Common myeloid progenitor, CD34-positive (primary cell): Measurements from ENCODE around the gene DOCK8.
A peak's percentile ranks its signal among the peaks of the same experiment; 100 is the strongest.
"Not testable (repeated sequence)": the region's sequence is repeated elsewhere in the genome, so short reads cannot be mapped to it uniquely, and the experiment has no call there.

ENCODE experiments used
- CTCF ChIA-PET: fragments of 350-600 bp; sonication (Branson Sonifier 250); formaldehyde crosslinking; loops from one replicate; lab custom pipeline; 2021; ENCODE audit warnings: antibody characterized with exemption; lab: Charles Lee
- POLR2A ChIA-PET: fragments of 350-600 bp; sonication (Branson Sonifier 250); formaldehyde crosslinking; loops from one replicate; lab custom pipeline; 2021; ENCODE audit warnings: antibody characterized with exemption; lab: Charles Lee
- DNase-seq, 3 donors: peaks; one replicate each; pipeline versions ENCODE4 v3.0.0 to v3.0.0-alpha.2; 2013
- H3K27ac ChIP-seq, 2 experiments: 1 replicate in 1 of 2; 2 replicates in 1 of 2; pipeline ENCODE4 v1.7.0; 2013; ENCODE audit warnings: inconsistent platforms in 2 of 2, low read length in 2 of 2, mild to moderate bottlenecking in 2 of 2, low read depth in 1 of 2, moderate library complexity in 1 of 2; ENCODE audit not compliant: severe bottlenecking in 2 of 2, insufficient read depth in 1 of 2, poor library complexity in 1 of 2
- H3K27me3 ChIP-seq, 5 experiments: replicated peaks in 2 of 5; 1 replicate in 3 of 5; 2 replicates in 2 of 5; pipeline versions ENCODE4 v1.6.1 to v1.7.0; 2013; ENCODE audit warnings: low read length in 4 of 5, mild to moderate bottlenecking in 2 of 5, moderate library complexity in 2 of 5, inconsistent platforms in 1 of 5; ENCODE audit not compliant: insufficient read depth in 5 of 5, control insufficient read depth in 4 of 5
- H3K36me3 ChIP-seq, 4 experiments: 1 replicate in 2 of 4; 2 replicates in 2 of 4; pipeline versions ENCODE4 v1.6.1 to v1.7.0; 2013; ENCODE audit warnings: low read length in 3 of 4, control low read depth in 1 of 4, mild to moderate bottlenecking in 1 of 4; ENCODE audit not compliant: control insufficient read depth in 4 of 4, insufficient read depth in 4 of 4
- H3K4me1 ChIP-seq, 4 experiments: 1 replicate in 3 of 4; 2 replicates in 1 of 4; pipeline versions ENCODE4 v1.6.1 to v1.7.1; 2013; ENCODE audit warnings: low read length in 3 of 4, mild to moderate bottlenecking in 3 of 4, control low read depth in 1 of 4, inconsistent platforms in 1 of 4, moderate library complexity in 1 of 4; ENCODE audit not compliant: control insufficient read depth in 4 of 4, insufficient read depth in 4 of 4; ENCODE audit errors: control extremely low read depth in 1 of 4
- H3K4me3 ChIP-seq, 7 experiments: 1 replicate in 4 of 7; 2 replicates in 3 of 7; pipeline versions ENCODE4 v1.5.1 to v1.7.0; 2013; ENCODE audit warnings: mild to moderate bottlenecking in 7 of 7, low read length in 6 of 7, moderate library complexity in 6 of 7, inconsistent platforms in 2 of 7, low read depth in 2 of 7, control low read depth in 1 of 7; ENCODE audit not compliant: insufficient read depth in 4 of 7, control insufficient read depth in 1 of 7; ENCODE audit errors: extremely low read depth in 1 of 7
- H3K9me3 ChIP-seq, 5 experiments: 1 replicate in 4 of 5; 2 replicates in 1 of 5; pipeline versions ENCODE4 v1.6.1 to v1.7.1; 2013; ENCODE audit warnings: low read length in 4 of 5, mild to moderate bottlenecking in 2 of 5, inconsistent platforms in 1 of 5, low read depth in 1 of 5, moderate library complexity in 1 of 5; ENCODE audit not compliant: control insufficient read depth in 4 of 5, insufficient read depth in 2 of 5; ENCODE audit errors: control extremely low read depth in 1 of 5
- WGBS: methylation state at CpG from one replicate; pipeline ENCODE4 v1.1.5; 2013; ENCODE audit not compliant: insufficient coverage; 5-methylcytosine and 5-hydroxymethylcytosine counted together

Gene DOCK8

DNA sequence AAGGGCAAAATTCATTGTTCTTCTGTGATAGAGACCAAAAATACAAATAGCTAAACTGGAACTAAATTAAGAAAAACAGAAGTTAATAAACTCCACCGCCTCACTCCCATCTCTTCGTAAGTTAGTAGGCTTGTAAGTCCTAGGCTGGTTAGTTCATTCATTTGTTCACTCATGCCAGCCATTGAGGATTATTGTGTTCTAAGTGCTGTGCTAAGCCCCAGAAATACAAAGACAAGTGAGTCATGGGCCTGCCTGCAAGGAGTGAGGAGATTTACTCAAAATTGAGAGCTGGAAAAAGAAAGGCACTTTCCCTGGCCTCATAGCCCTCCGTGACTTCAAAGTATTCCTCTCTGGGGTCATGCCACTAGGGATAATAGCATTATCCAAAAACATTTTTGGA is 8.5 kb downstream of the DOCK8 start:
- POLR2A ChIA-PET, result no interaction called here
- CTCF ChIA-PET, result interaction anchor here (0.8 to 1.5 kb wide), 3 partner anchors 8 to 54 kb away, joined by 3 to 8 read pairs (median 5); partner anchors contain the start of gene DOCK8
- no peaks in the 10 kb centered on the region for H3K27me3 ChIP-seq
- peak in 2 of 3 donors; percentile 29 to 47 for DNase-seq
- H3K4me3 ChIP-seq, result peak overlapping the region in 3 of 7 experiments; percentile 10 to 24 (median 21)
- WGBS, result no CpG with 5 or more reads among the region's 3 CpGs
- H3K36me3 ChIP-seq, result no peaks in the 10 kb centered on the region
- H3K9me3 ChIP-seq, result no peaks in the 10 kb centered on the region
- peaks cover 31 to 64% (median 41%) of the 10 kb centered on the region in 4 experiments for H3K4me1 ChIP-seq
- H3K27ac ChIP-seq, result no peak overlapping the region

DNA sequence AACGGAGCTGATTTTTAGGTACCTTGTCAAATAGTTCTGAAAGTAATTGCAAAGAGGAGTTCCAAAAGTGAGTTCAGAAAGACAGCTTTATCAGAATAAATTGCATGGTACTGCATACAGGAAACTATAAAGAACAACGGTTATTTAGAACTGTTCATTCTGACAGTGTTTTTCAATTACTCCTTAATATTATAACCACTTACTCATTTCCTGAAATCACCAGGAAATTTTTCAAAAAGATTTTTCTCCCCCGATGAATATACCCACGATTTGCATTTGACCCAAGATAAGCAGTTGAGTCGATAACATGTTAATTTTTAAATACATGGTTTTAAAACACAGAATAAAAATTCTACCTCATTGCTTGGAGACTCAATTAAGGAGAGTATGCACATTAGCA is 9.4 kb downstream of the DOCK8 start:
- ChIA-PET POLR2A (no interaction called here), CTCF (interaction anchor here (1.1 to 1.5 kb wide), 2 partner anchors 9 to 53 kb away, joined by 5 to 8 read pairs; partner anchors contain the start of gene DOCK8)
- 20% methylated on average over 1 of the region's 5 CpGs for WGBS
- peak overlapping the region in 3 of 7 experiments; percentile 43 to 55 (median 55) for H3K4me3 ChIP-seq
- peak in 1 of 3 donors; percentile 46 for DNase-seq
- peaks cover 0 to 5% (median 4%) of the 10 kb centered on the region in 5 experiments for H3K9me3 ChIP-seq
- peaks cover 31 to 64% (median 41%) of the 10 kb centered on the region in 4 experiments for H3K4me1 ChIP-seq
- no peaks in the 10 kb centered on the region for H3K27me3 ChIP-seq
- H3K36me3 ChIP-seq, result no peaks in the 10 kb centered on the region
- H3K27ac ChIP-seq, result peak overlapping the region in 1 of 2 experiments; percentile 73

DNA sequence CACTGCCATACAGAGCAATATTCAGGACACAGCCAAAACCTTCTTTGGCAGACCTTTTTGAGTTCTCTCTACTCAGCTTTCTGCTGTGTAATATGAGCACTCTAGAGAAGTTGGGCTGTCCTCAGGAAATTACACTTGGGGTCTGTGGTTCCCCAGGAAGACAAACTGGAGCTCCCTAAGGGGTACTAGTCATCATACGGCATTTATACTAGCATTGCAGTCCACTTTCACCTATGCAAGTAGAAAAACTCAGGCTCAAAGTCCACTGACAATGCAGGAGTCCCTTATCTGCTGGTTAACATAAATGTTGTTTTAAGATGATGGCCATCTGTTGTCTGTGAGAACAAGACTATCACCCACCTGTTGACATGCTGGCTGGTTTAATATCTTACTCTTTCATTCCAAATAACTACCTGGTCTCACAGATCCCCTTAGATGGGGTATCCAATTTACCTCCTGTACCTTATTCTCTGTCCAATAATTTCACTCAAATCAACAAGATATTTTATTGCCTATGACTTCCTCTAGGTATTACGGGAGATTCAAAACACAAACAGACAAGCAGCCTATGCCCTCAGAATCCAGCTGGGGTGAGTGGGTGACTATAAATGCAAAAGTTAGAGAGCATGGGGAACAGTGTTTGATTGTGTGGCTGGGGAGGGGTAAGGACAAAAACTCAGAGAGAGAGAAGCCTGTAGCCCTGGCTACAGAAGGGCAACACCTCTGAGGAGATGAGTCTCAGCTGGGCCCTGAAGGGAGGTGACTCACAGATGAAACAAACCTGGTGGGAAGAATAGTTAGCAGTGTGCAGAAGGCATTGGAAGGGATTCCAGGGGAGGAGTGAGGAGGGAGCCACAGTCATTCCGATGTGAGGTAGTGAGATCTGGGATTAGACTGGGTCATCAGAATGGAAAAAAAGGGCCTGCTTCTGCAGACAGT is 10.2 kb downstream of the DOCK8 start:
- Histone ChIP-seq H3K27ac (peak overlapping the region in 1 of 2 experiments; percentile 73), H3K27me3 (no peaks in the 10 kb centered on the region), H3K9me3 (peaks cover 0 to 5% (median 4%) of the 10 kb centered on the region in 5 experiments), H3K4me1 (peaks cover 31 to 57% (median 40%) of the 10 kb centered on the region in 4 experiments), H3K4me3 (peak overlapping the region in 4 of 7 experiments; percentile 7 to 55 (median 49)), H3K36me3 (no peaks in the 10 kb centered on the region)
- DNase-seq, result peak; percentile 46 to 82 (median 76)
- 50% methylated on average over 2 of the region's 3 CpGs for WGBS
- CTCF ChIA-PET, result interaction anchor here (1.1 to 1.9 kb wide), 2 partner anchors 10 kb away, joined by 5 to 8 read pairs; partner anchors contain the start of gene DOCK8
- POLR2A ChIA-PET, result no interaction called here

DNA sequence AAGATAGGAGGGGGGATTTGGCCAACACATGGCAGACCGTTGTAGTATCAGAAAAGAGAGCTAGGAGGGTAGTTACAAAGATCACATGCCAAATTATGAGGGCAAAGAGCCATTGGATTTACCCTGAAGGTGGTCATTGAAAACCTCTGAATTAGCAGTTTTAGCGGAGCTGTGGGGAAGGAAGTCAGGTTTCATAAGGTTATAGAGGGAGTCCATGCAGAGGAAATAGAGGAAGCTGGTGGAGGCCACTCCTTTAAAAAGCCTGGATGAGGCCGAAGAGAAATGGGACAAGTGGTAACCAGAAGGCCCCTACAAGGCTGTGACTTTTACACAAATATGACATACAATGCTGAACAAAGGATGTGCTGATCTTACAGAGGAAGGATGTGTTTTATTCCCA is 13.2 kb downstream of the DOCK8 start:
- Histone ChIP-seq H3K9me3 (peaks cover 0 to 5% (median 4%) of the 10 kb centered on the region in 5 experiments), H3K27ac (no peak overlapping the region), H3K36me3 (no peaks in the 10 kb centered on the region), H3K4me3 (no peak overlapping the region), H3K4me1 (peaks cover 20 to 37% (median 28%) of the 10 kb centered on the region in 4 experiments), H3K27me3 (no peaks in the 10 kb centered on the region)
- ChIA-PET POLR2A (no interaction called here), CTCF (interaction anchor here (0.8 to 1.0 kb wide), 3 partner anchors 8 to 19 kb away, joined by 3 to 4 read pairs (median 3); partner anchors contain the start of gene DOCK8)
- 21% methylated on average over 3 of the region's 3 CpGs for WGBS
- peak in 2 of 3 donors; percentile 43 to 60 for DNase-seq

DNA sequence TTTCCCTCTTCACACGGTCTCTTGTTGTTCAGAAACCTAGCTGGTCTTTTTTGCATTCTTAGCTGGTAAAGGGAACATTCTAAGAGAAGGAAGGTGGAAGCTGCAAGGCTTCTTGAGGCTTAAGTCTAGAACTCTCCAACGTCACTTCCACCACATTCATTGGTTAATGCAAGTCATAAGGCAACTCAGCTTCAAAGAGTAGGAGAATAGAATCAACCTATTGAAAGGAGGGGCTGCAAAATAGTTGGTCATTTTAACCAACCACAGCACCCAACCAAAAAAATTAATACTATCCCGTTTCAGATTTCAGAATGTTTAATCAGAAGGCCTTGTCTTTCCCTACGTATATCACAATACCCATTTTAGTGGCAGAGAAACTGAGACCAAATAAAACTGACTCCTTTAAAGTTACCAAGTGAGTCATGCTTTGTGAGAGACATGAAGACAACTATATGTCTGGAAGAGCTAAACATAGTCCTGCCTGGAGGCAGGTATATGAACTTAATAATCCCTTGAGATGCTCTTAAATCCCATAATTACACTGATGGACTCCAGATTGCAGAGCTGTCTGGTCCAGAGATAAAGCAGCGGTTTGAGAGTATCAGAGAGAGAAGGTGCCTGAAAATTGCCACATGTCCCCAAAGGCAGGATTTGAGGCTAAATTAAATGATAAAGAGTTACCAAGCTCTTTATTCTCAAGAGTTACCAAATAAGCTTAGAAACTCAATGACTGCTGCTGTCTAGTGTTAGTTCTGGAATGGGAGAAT is 14.4 kb downstream of the DOCK8 start:
- Histone ChIP-seq H3K36me3 (no peaks in the 10 kb centered on the region), H3K27ac (no peak overlapping the region), H3K4me3 (no peak overlapping the region), H3K4me1 (peaks cover 11 to 25% (median 15%) of the 10 kb centered on the region in 4 experiments), H3K27me3 (no peaks in the 10 kb centered on the region), H3K9me3 (peaks cover 0 to 5% (median 4%) of the 10 kb centered on the region in 5 experiments)
- 90% methylated on average over 2 of the region's 5 CpGs for WGBS
- no peak for DNase-seq
- POLR2A ChIA-PET, result no interaction called here
- CTCF ChIA-PET, result interaction anchor here (0.9 to 1.0 kb wide), 3 partner anchors 9 to 18 kb away, joined by 3 to 4 read pairs (median 3); no protein-coding TSS in a partner anchor

DNA sequence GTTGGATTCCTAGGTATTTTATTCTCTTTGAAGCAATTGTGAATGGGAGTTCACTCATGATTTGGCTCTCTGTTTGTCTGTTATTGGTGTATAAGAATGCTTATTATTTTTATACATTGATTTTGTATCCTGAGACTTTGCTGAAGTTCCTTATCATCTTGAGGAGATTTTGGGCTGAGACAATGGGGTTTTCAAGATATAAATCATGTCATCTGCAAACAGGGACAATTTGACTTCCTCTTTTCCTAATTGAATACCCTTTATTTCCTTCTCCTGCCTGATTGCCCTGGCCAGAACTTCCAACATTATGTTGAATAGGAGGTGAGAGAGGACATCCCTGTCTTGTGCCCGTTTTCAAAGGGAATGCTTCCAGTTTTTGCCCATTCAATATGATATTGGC is 17.0 kb downstream of the DOCK8 start:
- H3K4me3 ChIP-seq, CTCF ChIA-PET, POLR2A ChIA-PET, DNase-seq, H3K4me1 ChIP-seq, H3K27ac ChIP-seq, H3K27me3 ChIP-seq, H3K36me3 ChIP-seq: not testable (repeated sequence)
- H3K9me3 ChIP-seq, result peaks cover 0 to 18% (median 4%) of the 10 kb centered on the region in 5 experiments
- no CpG with 5 or more reads among the region's 1 CpG for WGBS
